ENCODE measurements around the gene BABAM2.
"Not testable (repeated sequence)": the region's sequence is repeated elsewhere in the genome, so short reads cannot be mapped to it uniquely, and the experiment has no call there.

Gene BABAM2

DNA sequence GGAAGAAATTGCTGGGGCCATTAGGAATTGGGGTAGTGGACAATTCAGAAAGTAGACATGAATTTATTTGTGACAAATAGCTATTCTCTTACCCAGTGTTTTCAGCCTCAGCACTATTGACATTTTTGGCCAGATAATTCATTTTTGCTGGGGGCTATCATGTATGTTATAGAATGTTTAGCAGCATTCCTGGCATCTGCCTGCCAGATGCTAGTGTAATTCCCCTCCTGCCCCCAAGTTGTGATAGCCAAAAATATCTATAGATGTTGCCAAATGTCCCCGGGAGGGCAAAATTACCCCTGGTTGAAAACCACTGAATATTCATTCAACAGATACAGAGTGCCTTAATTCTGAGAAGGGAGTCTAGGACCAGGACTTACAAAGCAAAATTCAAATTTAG, 183.6 kb downstream of the BABAM2 start:
- no peak for DNase-seq (ENCODE audit: low read depth)

DNA sequence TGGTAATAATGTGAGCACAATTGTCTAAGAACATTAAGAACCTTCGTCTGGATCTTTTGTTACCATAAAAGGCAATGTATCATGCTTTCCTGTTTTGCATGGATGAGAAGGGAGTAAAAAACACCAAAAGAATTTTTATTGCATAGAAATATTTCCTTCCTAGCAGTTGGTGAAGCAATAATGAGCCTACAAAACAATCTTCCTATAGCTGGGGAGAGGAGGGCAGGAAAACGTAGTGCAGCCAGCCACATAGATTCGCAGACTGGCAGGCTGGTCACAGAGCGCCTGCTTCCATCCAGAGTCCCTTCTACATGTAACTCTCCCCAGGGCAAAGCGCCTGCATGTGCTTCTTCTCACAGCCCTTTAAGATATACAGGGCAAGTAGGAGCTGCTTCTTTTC, 190.4 kb downstream of the BABAM2 start:
- DNase-seq (ENCODE audit: low read depth), result no peak

DNA sequence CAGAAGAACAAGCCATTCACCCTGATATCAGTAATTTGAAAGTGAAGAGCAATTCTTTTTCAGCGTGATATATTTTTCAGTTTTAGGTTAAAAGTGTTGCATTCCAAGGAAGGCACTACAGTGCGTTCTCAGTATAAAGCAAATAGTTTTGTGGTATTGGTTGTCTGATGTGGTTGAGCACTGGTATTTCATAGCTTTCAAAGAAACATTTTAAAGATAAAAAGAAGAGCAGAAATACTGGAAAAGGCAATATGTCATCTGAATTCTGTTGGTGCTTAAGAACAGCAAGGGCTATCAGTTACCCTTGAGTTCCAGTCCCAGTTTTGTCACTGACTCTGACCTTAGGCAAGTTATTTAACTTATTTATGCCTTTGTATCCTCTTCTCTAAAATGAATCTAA, 191.6 kb downstream of the BABAM2 start:
- DNase-seq (ENCODE audit: low read depth), result no peak

- DNase-seq (ENCODE audit: low read depth), result no peak
Measured at GRCh38 chr2:28083476-28083875, 192.9 kb downstream of the BABAM2 start.

GRCh38 chr2:28084564-28084963, 194.0 kb downstream of the BABAM2 start:
- no peak for DNase-seq (ENCODE audit: low read depth)

GRCh38 chr2:28085201-28085600, 194.7 kb downstream of the BABAM2 start:
- no peak for DNase-seq (ENCODE audit: low read depth)

- DNase-seq (ENCODE audit: low read depth), result no peak
Measured at GRCh38 chr2:28086611-28087010, 196.1 kb downstream of the BABAM2 start.

- DNase-seq (ENCODE audit: low read depth), result no peak
Measured at GRCh38 chr2:28088970-28089369, 198.4 kb downstream of the BABAM2 start.

- DNase-seq (ENCODE audit: low read depth), result no peak
Measured at GRCh38 chr2:28089486-28089885, 199.0 kb downstream of the BABAM2 start.

DNA sequence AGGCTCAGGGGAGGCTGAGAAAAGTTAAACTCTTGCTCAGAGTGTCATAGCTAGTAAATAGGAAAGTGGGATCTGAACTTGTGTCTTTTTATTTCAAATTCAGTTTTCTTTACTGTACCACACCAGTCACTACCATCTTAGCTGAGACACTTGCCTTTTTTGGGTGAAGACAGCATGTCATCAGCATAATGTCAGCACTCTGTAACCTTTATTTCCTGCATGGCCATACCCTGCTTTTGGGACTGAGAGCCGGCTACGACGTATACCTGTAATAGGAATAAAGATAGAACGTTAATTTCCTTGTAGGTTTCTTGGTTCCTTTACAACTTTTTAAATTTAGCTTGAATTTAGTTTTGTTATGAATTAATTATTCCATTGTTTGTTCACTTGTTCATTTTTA, 202.8 kb downstream of the BABAM2 start:
- no peak for DNase-seq (ENCODE audit: low read depth)

DNA sequence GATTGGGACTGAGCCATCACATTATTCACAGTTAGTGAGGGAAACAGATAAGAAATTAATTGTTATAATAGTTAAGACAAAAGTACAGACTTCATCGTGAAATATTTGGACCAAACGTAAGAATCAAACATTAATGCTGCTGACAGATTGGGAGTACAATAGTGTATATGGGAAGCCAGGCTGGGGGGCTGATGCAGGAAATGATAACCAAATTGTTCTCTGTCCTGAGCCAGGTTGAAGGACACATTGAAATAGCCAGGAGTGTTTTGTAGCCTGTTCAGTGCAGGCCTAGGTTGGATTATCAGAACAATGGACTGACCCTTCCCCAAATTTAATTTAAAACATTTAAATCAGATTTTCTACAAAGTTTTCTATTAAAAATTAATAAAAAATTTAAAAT, 203.2 kb downstream of the BABAM2 start:
- no peak for DNase-seq (ENCODE audit: low read depth)

GRCh38 chr2:28094739-28095138, 204.2 kb downstream of the BABAM2 start:
- no peak for DNase-seq (ENCODE audit: low read depth)

DNA sequence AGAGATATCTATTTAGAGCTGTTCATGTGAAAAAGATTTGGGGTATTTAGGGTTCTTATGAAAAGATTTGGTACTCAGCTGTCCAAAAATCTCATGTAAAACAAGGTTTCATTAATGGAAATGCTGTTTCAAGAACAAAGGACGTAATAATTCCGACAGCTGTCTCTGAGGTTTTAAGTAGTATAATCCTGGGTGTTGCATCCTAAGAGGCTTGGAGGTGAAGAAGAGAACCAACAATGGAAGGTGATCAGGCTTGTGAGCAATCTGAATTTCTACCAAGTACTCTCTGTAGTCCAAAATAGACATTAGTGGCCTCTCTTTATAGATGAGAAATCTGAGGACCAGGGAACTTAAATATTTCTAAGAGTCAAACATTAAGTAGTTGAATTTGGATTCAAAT, 205.1 kb downstream of the BABAM2 start:
- no peak for DNase-seq (ENCODE audit: low read depth)

DNA sequence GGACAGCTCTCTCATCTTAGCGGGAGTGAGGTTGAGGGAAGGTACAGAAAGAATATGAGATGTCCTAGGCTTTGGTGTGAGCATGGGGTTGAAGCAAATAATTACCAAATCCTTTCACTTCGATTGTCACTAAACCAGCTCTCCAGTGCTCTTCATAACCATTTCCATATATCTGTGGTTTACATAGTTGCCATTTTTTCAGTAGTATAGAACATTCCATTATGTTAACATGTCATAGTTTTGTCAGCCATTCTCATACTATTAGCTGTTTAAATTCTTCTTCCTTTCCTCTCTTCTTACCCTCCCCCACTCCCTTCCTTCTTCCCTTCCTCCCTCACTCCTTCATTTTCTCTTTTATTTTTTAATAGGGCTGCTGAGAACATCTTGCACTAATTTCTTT, 205.9 kb downstream of the BABAM2 start:
- no peak for DNase-seq (ENCODE audit: low read depth)

- DNase-seq (ENCODE audit: low read depth), result no peak
Measured at GRCh38 chr2:28098501-28099225, 208.1 kb downstream of the BABAM2 start.

- no peak for DNase-seq (ENCODE audit: low read depth)
Measured at GRCh38 chr2:28101123-28101522, 210.6 kb downstream of the BABAM2 start.

DNA sequence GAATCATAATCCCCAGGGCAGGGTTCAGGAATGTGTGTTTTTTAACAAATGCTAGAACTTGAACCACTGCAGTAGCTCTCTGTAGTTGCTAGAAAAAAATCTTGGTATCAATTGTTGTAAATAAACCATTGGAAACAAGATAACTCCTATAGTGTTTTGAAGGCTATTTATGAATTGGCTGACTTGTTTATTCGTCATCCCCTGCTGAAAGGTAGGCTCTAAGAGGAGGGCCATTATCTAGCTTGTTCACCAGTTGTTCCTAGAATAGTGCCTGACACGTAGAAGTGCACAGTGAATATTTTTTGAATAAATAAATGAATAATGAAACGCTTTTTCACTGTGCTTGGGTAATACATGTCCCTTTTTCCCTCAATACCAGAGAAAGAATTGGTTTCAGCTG, 211.4 kb downstream of the BABAM2 start:
- DNase-seq (ENCODE audit: low read depth), result no peak

DNA sequence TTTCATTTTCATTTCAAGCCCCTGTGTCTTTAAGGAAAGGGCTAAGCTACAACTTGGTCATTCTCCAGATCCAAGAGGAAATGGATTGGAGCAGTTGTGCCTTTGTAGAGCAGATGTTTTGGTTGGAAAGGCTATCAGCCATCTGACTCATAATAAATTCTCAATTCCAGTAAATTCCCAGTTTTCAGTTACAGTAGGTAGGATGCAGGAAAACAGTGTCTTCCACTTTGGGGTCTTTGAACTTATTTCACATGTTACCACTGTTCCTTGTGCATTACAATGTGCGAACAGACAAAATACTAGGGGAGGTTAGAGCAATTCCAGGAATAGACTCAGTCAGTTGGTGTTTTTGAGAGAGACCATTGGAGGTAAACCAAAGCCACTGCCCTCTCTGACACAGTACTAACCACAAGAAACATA, 211.9 kb downstream of the BABAM2 start:
- DNase-seq (ENCODE audit: low read depth), result no peak

DNA sequence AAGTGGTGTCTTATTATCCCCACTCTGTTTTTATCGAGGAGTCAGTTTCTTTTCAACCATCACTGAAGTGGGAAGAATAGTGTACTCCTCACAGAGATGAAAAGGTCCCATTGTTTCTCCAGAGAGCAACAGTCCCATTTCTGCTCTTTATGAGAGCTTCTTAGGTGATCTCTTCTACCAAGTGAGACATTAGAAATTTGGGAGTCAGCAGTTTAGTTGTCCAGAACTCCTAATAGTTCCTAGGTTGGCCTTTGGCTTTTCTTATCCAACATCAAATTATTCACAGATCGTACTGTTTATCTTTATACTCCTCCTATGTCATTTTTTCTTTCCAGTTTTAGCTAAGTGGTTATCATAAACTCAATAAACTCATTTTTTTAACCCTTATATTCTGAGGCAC, 213.1 kb downstream of the BABAM2 start:
- no peak for DNase-seq (ENCODE audit: low read depth)

GRCh38 chr2:28108143-28108542, 217.6 kb downstream of the BABAM2 start:
- DNase-seq (ENCODE audit: low read depth), result no peak

- not testable (repeated sequence) for DNase-seq (ENCODE audit: low read depth)
Measured at GRCh38 chr2:28113771-28114170, 223.2 kb downstream of the BABAM2 start.

GRCh38 chr2:28117104-28117596, 226.6 kb downstream of the BABAM2 start:
- no peak for DNase-seq (ENCODE audit: low read depth)

DNA sequence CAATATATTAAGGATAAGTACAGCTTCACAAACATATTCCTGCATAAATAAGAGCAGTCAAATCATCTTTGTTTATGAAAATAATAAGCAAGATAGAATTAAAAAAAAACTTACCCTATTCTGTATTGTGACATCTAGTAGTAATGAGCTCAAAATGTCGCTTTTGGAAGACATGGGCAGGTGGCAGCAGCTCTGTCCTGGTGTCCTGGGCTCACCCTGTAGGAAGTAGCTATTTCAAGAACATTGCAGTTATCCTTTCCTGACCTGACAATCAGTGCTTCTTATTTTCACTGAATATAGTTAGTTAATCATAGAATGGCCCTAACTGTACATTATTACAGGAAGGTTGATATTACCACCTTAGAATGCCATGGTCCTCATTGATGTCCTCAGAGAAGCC, 229.1 kb downstream of the BABAM2 start:
- DNase-seq (ENCODE audit: low read depth), result no peak

- no peak for DNase-seq (ENCODE audit: low read depth)
Measured at GRCh38 chr2:28128281-28128950, 237.9 kb downstream of the BABAM2 start.

Data from activated T-helper 1 cell treated with Interleukin-2 at 50 U/mL for 16 hours (primary cell).